GM23338 (cell line): ENCODE results near the gene WNT9A. TPM values are rescaled to one million over a fixed set of nuclear protein-coding genes. Genes with fewer than 3 reads are reported as not detected.

Source experiments
- ATAC-seq: fragments of 200-7000 bp; cut with Tn5 transposase; 3 replicates; pipeline ENCODE4 v1.9.1; 2020
- DNase-seq: peaks from one replicate; pipeline ENCODE4 v3.0.0-alpha.2; 2015; ENCODE audit warnings: low spot score
- H2AFZ ChIP-seq: fragments of 200-600 bp; sonication (generic); 2 replicates; pipeline ENCODE4 v1.8.0; 2016; ENCODE audit warnings: antibody characterized with exemption, mild to moderate bottlenecking, moderate library complexity
- H3F3A ChIP-seq: fragments of 200-600 bp; sonication (generic); replicated peaks from 2 replicates; pipeline ENCODE4 v1.8.0; 2017; ENCODE audit warnings: antibody characterized with exemption, mixed run types, low read depth
- H3K27ac ChIP-seq: fragments of 200-600 bp; sonication (generic); 2 replicates; pipeline ENCODE4 v1.6.1; 2016; ENCODE audit warnings: low read depth
- H3K27me3 ChIP-seq: fragments of 200-600 bp; sonication (generic); 2 replicates; pipeline ENCODE4 v1.8.0; 2016; ENCODE audit warnings: mild to moderate bottlenecking, mixed run types, moderate library complexity; ENCODE audit not compliant: insufficient read depth
- H3K36me3 ChIP-seq: fragments of 200-600 bp; sonication (generic); 2 replicates; pipeline ENCODE4 v1.8.0; 2016; ENCODE audit warnings: mild to moderate bottlenecking; ENCODE audit not compliant: insufficient read depth
- H3K4me1 ChIP-seq: fragments of 200-600 bp; sonication (generic); 2 replicates; pipeline ENCODE4 v1.8.0; 2016; ENCODE audit warnings: mild to moderate bottlenecking, moderate library complexity; ENCODE audit not compliant: insufficient read depth
- H3K4me2 ChIP-seq: fragments of 200-600 bp; sonication (generic); 2 replicates; pipeline ENCODE4 v1.7.1; 2017; ENCODE audit warnings: mixed run types
- H3K4me3 ChIP-seq: fragments of 200-600 bp; sonication (generic); 2 replicates; pipeline ENCODE4 v1.6.1; 2016; ENCODE audit warnings: mixed run types
- H3K79me2 ChIP-seq: fragments of 200-600 bp; sonication (generic); replicated peaks from 2 replicates; pipeline ENCODE4 v1.8.0; 2017; ENCODE audit warnings: mild to moderate bottlenecking; ENCODE audit not compliant: insufficient read depth
- H3K9me2 ChIP-seq: fragments of 200-600 bp; sonication (generic); 2 replicates; pipeline ENCODE4 v1.8.0; 2017; ENCODE audit not compliant: insufficient read depth
- H4K20me1 ChIP-seq: fragments of 200-600 bp; sonication (generic); replicated peaks from 2 replicates; pipeline ENCODE4 v1.8.0; 2017; ENCODE audit warnings: mild to moderate bottlenecking; ENCODE audit not compliant: insufficient read depth
- H3K27ac Mint-ChIP-seq: 2 replicates; pipeline ENCODE4 v1.8.0; 2020; ENCODE audit warnings: inconsistent platforms, mild to moderate bottlenecking, moderate library complexity, mixed read lengths
- H3K27me3 Mint-ChIP-seq: 3 replicates; pipeline ENCODE4 v1.8.0; 2022; ENCODE audit warnings: low read depth, mild to moderate bottlenecking, moderate library complexity, mixed read lengths, inconsistent platforms; ENCODE audit not compliant: insufficient read depth, poor library complexity
- H3K36me3 Mint-ChIP-seq: 3 replicates; pipeline ENCODE4 v1.8.0; 2021; ENCODE audit warnings: low read depth, mild to moderate bottlenecking, inconsistent platforms, moderate library complexity, mixed read lengths
- H3K4me1 Mint-ChIP-seq: 3 replicates; pipeline ENCODE4 v1.8.0; 2020; ENCODE audit warnings: mild to moderate bottlenecking, inconsistent platforms, mixed read lengths
- H3K4me3 Mint-ChIP-seq: 3 replicates; pipeline ENCODE4 v1.8.0; 2021; ENCODE audit warnings: moderate library complexity, mild to moderate bottlenecking, inconsistent platforms, mixed read lengths
- H3K9me3 Mint-ChIP-seq: 3 replicates; pipeline ENCODE4 v1.8.0; 2020; ENCODE audit warnings: moderate library complexity, mild to moderate bottlenecking, inconsistent platforms, mixed read lengths
- CREB1 ChIP-seq: fragments of 250-450 bp; sonication (Bioruptor Pico); IDR thresholded peaks from 2 replicates; pipeline ENCODE4 v1.5.0; 2020; ENCODE audit warnings: low read depth, mild to moderate bottlenecking, moderate library complexity
- CTCF ChIP-seq, 2 experiments: fragments of 200-600 bp in 1 of 2; sonication (generic) in 1 of 2; conservative IDR thresholded peaks; 2 replicates each; pipeline versions ENCODE4 v1.5.1 to v1.6.1; 2016 to 2017; ENCODE audit warnings: antibody characterized with exemption in 2 of 2, low read depth in 2 of 2, mild to moderate bottlenecking in 2 of 2, moderate library complexity in 1 of 2
- ETS1 ChIP-seq: IDR thresholded peaks from 2 replicates; pipeline ENCODE4 v1.6.1; 2016; ENCODE audit warnings: antibody characterized with exemption
- EZH2 ChIP-seq: fragments of 200-600 bp; sonication (generic); IDR thresholded peaks from one replicate; pipeline ENCODE4 v1.8.0; 2017; ENCODE audit warnings: antibody characterized with exemption, mild to moderate bottlenecking, low read depth; ENCODE audit not compliant: unreplicated experiment
- EZH2phosphoT487 ChIP-seq: fragments of 200-600 bp; sonication (generic); IDR thresholded peaks from one replicate; pipeline ENCODE4 v1.8.1; 2018; ENCODE audit warnings: antibody characterized with exemption; ENCODE audit not compliant: unreplicated experiment
- JUNB ChIP-seq: IDR thresholded peaks from one replicate; pipeline ENCODE4 v1.6.1; 2016; ENCODE audit warnings: antibody characterized with exemption; ENCODE audit not compliant: unreplicated experiment
- NANOG ChIP-seq: IDR thresholded peaks from 2 replicates; pipeline ENCODE4 v1.6.1; 2016; ENCODE audit warnings: antibody characterized with exemption, borderline replicate concordance
- POLR2AphosphoS5 ChIP-seq: IDR thresholded peaks from 2 replicates; pipeline ENCODE4 v1.6.1; 2016; ENCODE audit warnings: antibody characterized with exemption, low read depth
- REST ChIP-seq: IDR thresholded peaks from one replicate; pipeline ENCODE4 v1.6.1; 2018; ENCODE audit warnings: antibody characterized with exemption; ENCODE audit not compliant: unreplicated experiment
- STAT1 ChIP-seq: IDR thresholded peaks from one replicate; pipeline ENCODE4 v1.6.1; 2016; ENCODE audit warnings: antibody characterized with exemption; ENCODE audit not compliant: unreplicated experiment
- ZNF114 ChIP-seq: fragments of 250-450 bp; sonication (Bioruptor Pico); IDR thresholded peaks from 2 replicates; pipeline ENCODE4 v1.5.0; 2020; ENCODE audit warnings: mild to moderate bottlenecking, moderate library complexity
- ZNF331 ChIP-seq: fragments of 250-450 bp; sonication (Bioruptor Pico); IDR thresholded peaks from 2 replicates; pipeline ENCODE4 v1.5.0; 2020; ENCODE audit warnings: low read depth, mild to moderate bottlenecking, moderate library complexity
- ZNF462 ChIP-seq: fragments of 250-450 bp; sonication (Bioruptor Pico); IDR thresholded peaks from 2 replicates; pipeline ENCODE4 v1.5.0; 2020; ENCODE audit warnings: mild to moderate bottlenecking, moderate library complexity
- polyA plus RNA-seq: library from polyadenylated mRNA; unstranded; fragments of >200 nt; fragmentation: Nextera tagmentation; extraction: Ambion mirVana; gene quantifications from 2 replicates; pipeline ENCODE4 v1.2.1, GENCODE V29; 2016
- total RNA-seq: library from RNA; depleted of rRNA; stranded (reverse); fragments of >200 nt; shearing (Covaris generic); gene quantifications from 2 replicates; pipeline ENCODE4 v1.2.3, GENCODE V29; 2014

The WNT9A gene
- total and polyA plus RNA-seq, 2 experiments from 2014 or later = 0.06 to 2.0 TPM

GRCh38 chr1:227906550-227907071, 41.1 kb downstream of the WNT9A start:
- Histone ChIP-seq H2AFZ (peak overlapping the region; percentile 85; the same call in 1 of the 2 replicates), H3K9me2 (no peaks in the 10 kb centered on the region), H3K27ac (no peak overlapping the region), H4K20me1 (no peaks in the 10 kb centered on the region), H3K4me2 (no peak overlapping the region; the same call in 1 of the 2 replicates), H3K36me3 (no peaks in the 10 kb centered on the region), H3K27me3 (no peaks in the 10 kb centered on the region), H3K79me2 (no peaks in the 10 kb centered on the region), H3F3A (no peaks in the 10 kb centered on the region), H3K4me1 (peaks cover 4% of the 10 kb centered on the region; the same call in 1 of the 2 replicates), H3K4me3 (no peak overlapping the region)
- Mint-ChIP-seq H3K4me3 (no peak overlapping the region), H3K9me3 (no peaks in the 10 kb centered on the region), H3K27me3 (peaks cover 4% of the 10 kb centered on the region), H3K27ac (no peak overlapping the region), H3K36me3 (no peaks in the 10 kb centered on the region; the same call in 2 of the 3 replicates), H3K4me1 (peaks cover 20% of the 10 kb centered on the region)
- DNase-seq (no peak), ATAC-seq (peak; percentile 17)
- TF ChIP-seq REST (no peak), EZH2phosphoT487 (no peak), CTCF (conservative IDR thresholded peaks at IDR 0.05; ENCODE audit: low read depth in 2 of 2) (no peak), ZNF462 (CRISPR knock-in tag) (no peak), CREB1 (CRISPR knock-in tag) (no peak), STAT1 (no peak), ZNF114 (CRISPR knock-in tag) (no peak), NANOG (no peak), POLR2AphosphoS5 (no peak), ZNF331 (CRISPR knock-in tag) (no peak), JUNB (no peak), EZH2 (no peak), ETS1 (no peak)
